ENCODE data around the gene EYA2. TPM values are rescaled to one million over a fixed set of nuclear protein-coding genes. Genes with fewer than 3 reads are reported as not detected.

Gene EYA2
- total RNA-seq, 1 donor from 2014 or later = 0.62 TPM

DNA sequence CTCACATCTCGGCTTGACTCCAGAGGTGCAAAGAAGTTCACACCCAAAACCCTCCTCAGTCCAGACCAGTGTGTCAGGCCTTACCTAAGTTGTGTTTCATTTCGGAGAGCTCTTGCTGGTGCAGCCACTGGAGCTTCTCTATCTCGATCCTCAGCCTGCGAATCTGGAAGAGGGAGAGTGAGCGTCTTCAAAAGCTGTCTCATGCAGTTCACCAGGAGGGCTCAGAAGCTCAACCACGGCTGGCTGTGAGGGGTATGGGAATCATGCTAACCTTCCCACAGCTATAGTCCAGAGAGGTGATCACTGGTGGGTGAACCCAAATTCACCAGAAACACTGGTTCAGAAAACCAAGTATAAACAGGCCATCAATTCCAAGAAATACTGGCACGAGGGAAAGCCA, 332.5 kb downstream of the EYA2 start:
- Mint-ChIP-seq H3K36me3 (ENCODE audit: low read depth) (peaks cover 88% of the 10 kb centered on the region), H3K4me1 (peaks cover 3% of the 10 kb centered on the region)

DNA sequence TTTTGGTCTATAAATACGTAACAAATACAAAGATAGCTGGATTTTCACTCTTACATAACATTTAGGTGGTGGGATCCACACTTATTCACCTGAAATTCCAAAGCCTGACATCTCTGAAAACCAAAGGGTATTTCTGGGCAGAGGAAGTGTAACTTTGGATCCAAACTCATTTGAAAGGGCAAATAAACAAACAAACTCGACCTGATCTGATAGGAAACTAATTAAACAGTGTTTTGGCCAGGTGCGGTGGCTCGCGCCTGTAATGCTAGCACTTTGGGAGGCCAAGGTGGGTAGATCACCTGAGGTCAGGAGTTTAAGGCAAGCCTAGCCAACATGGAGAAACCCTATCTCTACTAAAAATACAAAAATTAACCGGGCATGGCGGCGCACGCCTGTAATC, 332.9 kb downstream of the EYA2 start:
- intact Hi-C loops (cut with micrococcal nuclease) = no loop called here
- no peaks in the 10 kb centered on the region for H3K4me1 Mint-ChIP-seq
- TF ChIP-seq, protein P1, sequence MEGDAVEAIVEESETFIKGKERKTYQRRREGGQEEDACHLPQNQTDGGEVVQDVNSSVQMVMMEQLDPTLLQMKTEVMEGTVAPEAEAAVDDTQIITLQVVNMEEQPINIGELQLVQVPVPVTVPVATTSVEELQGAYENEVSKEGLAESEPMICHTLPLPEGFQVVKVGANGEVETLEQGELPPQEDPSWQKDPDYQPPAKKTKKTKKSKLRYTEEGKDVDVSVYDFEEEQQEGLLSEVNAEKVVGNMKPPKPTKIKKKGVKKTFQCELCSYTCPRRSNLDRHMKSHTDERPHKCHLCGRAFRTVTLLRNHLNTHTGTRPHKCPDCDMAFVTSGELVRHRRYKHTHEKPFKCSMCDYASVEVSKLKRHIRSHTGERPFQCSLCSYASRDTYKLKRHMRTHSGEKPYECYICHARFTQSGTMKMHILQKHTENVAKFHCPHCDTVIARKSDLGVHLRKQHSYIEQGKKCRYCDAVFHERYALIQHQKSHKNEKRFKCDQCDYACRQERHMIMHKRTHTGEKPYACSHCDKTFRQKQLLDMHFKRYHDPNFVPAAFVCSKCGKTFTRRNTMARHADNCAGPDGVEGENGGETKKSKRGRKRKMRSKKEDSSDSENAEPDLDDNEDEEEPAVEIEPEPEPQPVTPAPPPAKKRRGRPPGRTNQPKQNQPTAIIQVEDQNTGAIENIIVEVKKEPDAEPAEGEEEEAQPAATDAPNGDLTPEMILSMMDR (IDR thresholded peaks at IDR 0.05) = no peak
- H3K27me3 Mint-ChIP-seq = no peaks in the 10 kb centered on the region
- CTCF ChIA-PET = no interaction called here
- H3K9me3 Mint-ChIP-seq = no peaks in the 10 kb centered on the region
- ATAC-seq (ENCODE audit: low read depth) = no peak
- H3K36me3 Mint-ChIP-seq (ENCODE audit: low read depth) = peaks cover 85% of the 10 kb centered on the region
- no peak overlapping the region for H3K27ac Mint-ChIP-seq
- no peak overlapping the region for H3K4me3 Mint-ChIP-seq
- POLR2A ChIA-PET = interaction anchor here (0.9 kb wide), 1 partner anchor 9 kb away, joined by 3 read pairs; no protein-coding TSS in a partner anchor
- DNase-seq = no peak

More for the DNA sequence above, 332.5 kb downstream of the EYA2 start:
- H3K27me3 Mint-ChIP-seq = no peaks in the 10 kb centered on the region
- DNase-seq = no peak
- TF ChIP-seq, protein P1 (IDR thresholded peaks at IDR 0.05) = no peak
- H3K4me3 Mint-ChIP-seq = no peak overlapping the region
- ATAC-seq (ENCODE audit: low read depth) = no peak
- ChIA-PET POLR2A (interaction anchor here (0.9 kb wide), 1 partner anchor 9 kb away, joined by 3 read pairs; no protein-coding TSS in a partner anchor), CTCF (no interaction called here)
- H3K27ac Mint-ChIP-seq = no peak overlapping the region
- intact Hi-C loops (cut with micrococcal nuclease) = no loop called here
- H3K9me3 Mint-ChIP-seq = no peaks in the 10 kb centered on the region

DNA sequence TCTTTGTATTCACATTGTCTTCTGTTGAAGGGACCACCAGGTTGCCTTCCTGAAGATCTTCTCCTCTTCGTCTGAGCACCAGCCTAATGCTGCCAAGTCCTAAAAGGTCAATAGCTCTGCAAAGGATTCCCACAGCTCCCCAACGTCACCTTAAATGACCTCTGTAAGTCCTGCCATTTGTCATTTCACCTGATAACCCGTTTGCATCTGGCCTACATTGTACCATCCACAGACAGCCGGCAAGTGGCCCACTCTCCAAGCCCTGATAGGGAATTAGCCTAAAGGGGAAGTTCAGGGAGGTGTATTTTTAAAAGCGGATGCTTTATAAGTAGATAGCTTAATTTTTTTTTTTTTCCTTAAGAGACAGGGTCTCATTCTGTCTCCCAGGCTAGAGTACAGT, 334.0 kb downstream of the EYA2 start:
- Mint-ChIP-seq H3K9me3 (no peaks in the 10 kb centered on the region), H3K27me3 (no peaks in the 10 kb centered on the region), H3K4me1 (no peaks in the 10 kb centered on the region), H3K36me3 (ENCODE audit: low read depth) (peaks cover 86% of the 10 kb centered on the region), H3K4me3 (no peak overlapping the region), H3K27ac (no peak overlapping the region)
- TF ChIP-seq, protein P1 (IDR thresholded peaks at IDR 0.05) = no peak
- ChIA-PET CTCF (no interaction called here), POLR2A (interaction anchor here (1.4 kb wide), 1 partner anchor 30 kb away, joined by 3 read pairs; no protein-coding TSS in a partner anchor)
- intact Hi-C loops (cut with micrococcal nuclease) = no loop called here
- no peak for ATAC-seq (ENCODE audit: low read depth)
- DNase-seq = no peak

DNA sequence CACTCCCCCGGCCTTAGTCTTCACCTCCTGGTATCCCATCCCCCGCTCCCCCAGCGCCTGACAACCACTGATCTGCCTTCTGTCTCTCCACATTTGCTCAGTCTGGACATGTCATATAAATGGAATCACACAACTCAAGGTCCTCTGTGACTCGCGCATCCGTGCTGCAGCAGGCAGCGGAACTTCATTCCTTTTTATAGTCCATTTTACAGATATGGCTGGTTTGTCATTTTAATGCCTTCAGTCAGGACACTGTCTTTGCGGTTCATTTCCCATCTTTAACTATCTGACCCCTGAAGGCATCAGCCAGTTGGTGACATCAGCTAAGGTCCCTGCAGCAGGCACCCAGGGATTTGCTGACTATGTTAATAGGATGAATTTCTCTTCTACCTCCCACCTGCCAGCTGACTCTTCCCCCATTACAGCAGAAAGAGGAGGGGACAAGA, 336.2 kb downstream of the EYA2 start:
- TF ChIP-seq, protein P1 (IDR thresholded peaks at IDR 0.05) = no peak
- intact Hi-C loops (cut with micrococcal nuclease) = no loop called here
- POLR2A ChIA-PET = no interaction called here
- ATAC-seq (ENCODE audit: low read depth) (no peak), DNase-seq (no peak)
- H3K9me3 Mint-ChIP-seq = no peaks in the 10 kb centered on the region
- CTCF ChIA-PET = no interaction called here
- H3K4me1 Mint-ChIP-seq = no peaks in the 10 kb centered on the region
- H3K27me3 Mint-ChIP-seq = no peaks in the 10 kb centered on the region
- no peak overlapping the region for H3K4me3 Mint-ChIP-seq
- H3K27ac Mint-ChIP-seq = no peak overlapping the region
- H3K36me3 Mint-ChIP-seq (ENCODE audit: low read depth) = peaks cover 84% of the 10 kb centered on the region

DNA sequence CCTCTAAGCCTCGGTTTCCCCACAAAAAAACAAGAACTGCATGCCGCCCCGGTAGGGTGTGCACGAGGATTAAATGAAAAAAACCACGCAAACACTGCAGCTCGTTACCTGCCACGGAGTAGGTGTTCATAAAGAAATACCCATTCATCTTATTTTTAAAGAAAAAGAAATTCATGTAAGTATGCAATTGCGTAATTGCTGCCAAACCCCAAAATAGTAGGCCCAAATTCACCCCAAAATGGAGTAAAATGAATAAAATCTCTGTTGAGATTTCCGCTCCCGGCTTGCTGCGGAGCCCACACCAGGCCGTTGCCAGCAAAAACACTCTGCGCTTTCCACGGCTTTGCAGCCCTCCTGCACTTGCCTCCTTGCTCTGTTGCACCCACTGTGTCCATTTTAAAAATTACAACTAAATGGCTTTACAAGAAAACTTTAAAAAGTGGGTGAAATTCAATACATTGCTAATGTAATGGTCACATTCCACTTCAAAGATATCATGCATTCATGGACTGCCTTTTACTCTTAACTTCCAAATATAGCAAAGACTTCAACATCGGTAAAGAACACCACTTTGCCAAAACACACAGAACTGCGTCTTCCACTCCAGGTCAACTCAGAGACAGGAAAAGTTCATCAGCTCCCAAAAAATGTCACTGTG, 336.9 kb downstream of the EYA2 start:
- POLR2A ChIA-PET = no interaction called here
- intact Hi-C loops (cut with micrococcal nuclease) = no loop called here
- H3K36me3 Mint-ChIP-seq (ENCODE audit: low read depth) = peaks cover 84% of the 10 kb centered on the region

More for the DNA sequence above, 336.9 kb downstream of the EYA2 start:
- Mint-ChIP-seq H3K4me3 (no peak overlapping the region), H3K4me1 (no peaks in the 10 kb centered on the region), H3K27ac (no peak overlapping the region), H3K27me3 (no peaks in the 10 kb centered on the region), H3K9me3 (no peaks in the 10 kb centered on the region)
- no peak for DNase-seq
- ATAC-seq (ENCODE audit: low read depth) = no peak
- CTCF ChIA-PET = no interaction called here
- TF ChIP-seq, protein P1 (IDR thresholded peaks at IDR 0.05) = no peak
